NCI-H345 treated with DMSO at 0.1 percent for 48 hours (cell line): ENCODE data around the gene PWWP2B.
"Not testable (repeated sequence)": the region's sequence is repeated elsewhere in the genome, so short reads cannot be mapped to it uniquely, and the experiment has no call there.

Experiments
- DNase-seq: peaks from one replicate; lab custom pipeline; 2025; ENCODE audit not compliant: unreplicated experiment; lab: John Stamatoyannopoulos, UW

Gene PWWP2B

GRCh38 chr10:132380986-132381385 lies 16.0 kb upstream of the PWWP2B start:
- not testable (repeated sequence) for DNase-seq

GRCh38 chr10:132381741-132382140 lies 15.3 kb upstream of the PWWP2B start:
- DNase-seq: no peak

DNA sequence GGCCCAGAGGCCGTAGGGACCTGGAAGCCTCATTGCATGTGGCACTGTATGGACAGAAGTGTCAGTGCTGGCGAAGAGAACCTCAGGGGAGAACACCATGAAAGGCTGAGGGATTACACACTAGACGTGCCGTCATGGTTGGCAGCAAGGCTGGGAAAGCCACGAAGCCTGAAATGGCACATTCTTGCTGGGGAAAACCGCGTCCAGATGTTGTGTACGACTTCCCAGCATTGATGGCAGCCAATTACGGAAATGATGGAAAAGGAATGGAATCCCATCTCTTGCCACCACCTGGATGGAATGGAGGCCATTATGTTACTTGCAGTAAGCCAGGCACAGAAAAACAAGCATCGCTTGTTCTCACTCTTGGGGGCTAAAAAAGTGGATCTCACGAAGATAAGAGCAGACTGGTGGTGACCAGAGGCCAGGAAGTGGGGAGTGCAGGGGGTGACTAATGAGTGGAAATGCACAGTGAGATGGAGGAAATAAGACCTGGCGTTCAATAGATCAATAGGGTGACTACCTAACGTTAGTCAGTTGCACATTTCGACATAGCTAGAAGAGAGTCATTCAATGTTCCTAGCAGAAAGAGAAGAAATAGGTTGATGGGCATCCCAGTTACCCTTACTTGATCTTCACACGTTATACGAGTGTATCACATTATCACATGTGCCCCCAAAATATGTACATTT lies 14.6 kb upstream of the PWWP2B start:
- DNase-seq: no peak

DNA sequence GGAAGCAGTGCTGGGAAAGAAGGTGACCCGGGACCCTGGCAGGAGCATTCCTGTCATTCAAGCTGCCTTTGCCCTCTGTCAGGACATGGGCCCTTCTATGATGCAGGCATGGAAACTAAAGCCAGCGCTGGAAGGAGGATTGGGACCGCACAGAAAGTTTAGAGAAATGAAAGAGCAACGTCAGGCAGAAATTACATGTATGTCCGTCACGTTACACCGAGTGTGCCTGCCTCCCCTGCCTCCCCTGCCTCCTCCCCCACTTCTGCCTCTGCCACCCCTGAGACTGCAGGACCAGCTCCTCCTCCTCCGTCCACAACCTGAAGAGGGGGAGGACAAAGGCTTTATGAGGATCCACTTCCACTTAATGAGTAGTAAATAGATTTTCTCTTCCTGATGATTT lies 13.9 kb upstream of the PWWP2B start:
- no peak for DNase-seq

DNA sequence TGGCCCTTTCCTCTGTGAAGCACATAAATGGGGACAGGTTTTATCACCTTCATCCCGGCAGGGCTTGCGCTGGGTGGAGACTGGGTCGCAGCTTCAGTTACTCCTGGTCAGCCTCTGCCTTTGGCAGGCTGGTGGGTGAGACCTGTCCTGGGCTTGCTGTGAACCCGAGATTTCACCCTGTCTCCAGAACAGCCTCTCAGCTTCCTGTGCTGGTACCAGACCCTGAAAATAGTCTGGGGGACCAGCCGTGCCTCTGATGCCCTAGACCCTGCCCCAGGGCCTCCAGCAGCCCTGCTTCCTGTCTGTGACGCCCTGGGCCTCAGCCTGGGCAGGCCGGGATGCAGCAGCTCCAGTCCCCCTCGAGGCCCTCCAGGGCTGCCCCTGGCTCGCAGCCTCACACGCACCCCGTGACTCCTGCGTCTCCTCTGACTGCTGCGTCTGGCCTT lies 13.2 kb upstream of the PWWP2B start:
- no peak for DNase-seq

DNA sequence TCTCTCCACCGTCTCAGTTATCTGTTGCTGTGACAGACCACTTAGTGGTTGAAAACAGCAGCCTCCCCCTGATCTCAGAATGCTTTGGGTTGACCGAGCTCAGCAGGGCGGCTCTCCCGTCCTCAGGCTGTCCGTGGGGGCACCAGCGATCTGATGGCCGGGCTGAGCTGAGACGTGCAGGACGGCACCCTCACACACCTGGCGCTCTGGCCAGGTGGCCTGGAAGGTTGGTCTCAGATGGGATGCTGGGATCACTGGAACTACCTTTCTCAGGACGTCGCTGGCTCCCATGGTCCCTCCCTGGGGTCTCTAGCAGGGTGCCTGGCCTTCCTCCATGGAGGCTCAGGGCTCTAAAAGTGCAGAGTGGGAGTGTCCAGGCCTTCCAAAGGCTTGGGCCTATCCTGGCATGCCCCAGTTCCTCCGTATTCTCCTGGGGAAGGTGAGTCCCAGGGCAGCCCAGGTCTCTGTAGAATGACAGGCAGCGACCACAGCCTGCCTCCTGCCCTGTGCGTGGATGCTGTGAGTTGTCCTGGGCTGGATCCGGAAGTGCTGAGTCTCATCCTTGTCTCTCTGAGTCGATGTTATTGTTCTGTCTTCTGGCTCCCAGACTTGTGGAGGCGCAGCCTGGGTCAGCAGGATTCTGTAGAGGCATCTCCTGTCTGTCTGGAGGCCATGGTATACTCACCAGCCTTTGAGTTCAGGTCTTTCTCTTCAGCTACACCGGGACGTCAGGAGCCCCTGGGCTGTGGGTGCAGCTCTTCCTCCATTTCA lies 12.2 kb upstream of the PWWP2B start:
- DNase-seq: no peak

GRCh38 chr10:132385389-132385667 lies 11.7 kb upstream of the PWWP2B start:
- DNase-seq: no peak

DNA sequence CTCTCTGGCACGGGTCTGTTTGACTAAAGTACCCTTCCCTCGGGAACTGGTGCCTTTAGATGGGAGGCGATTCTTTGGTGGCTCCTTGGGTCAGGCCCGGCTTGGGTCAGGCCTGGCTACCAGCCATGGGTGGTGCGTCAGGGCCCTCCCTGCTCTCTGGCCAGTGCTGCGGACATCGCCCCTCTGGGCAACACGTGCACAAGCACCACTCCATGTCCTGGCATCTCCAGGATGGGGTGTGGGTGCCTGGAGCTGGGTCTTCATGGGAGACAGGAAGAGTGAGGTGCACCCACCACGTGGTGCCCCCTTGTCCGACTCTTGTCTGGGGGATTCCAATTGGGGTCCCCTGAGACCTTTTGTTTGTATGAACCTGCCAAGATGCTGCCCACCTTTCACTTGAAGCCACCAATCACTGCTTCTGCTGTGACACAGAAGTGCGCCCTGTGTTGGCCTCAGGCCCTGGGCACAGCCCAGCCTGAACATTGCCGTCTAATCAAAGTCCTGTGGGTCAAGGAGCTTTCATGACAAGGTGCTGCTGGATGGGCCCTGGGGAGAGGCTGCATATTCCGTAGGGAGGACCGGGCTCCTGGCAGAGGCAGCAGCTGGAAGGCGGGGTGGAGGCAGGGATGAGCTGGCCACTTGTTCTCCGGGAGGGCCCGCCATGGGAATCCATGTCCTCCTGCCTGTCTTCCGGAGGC lies 11.1 kb upstream of the PWWP2B start:
- no peak for DNase-seq

DNA sequence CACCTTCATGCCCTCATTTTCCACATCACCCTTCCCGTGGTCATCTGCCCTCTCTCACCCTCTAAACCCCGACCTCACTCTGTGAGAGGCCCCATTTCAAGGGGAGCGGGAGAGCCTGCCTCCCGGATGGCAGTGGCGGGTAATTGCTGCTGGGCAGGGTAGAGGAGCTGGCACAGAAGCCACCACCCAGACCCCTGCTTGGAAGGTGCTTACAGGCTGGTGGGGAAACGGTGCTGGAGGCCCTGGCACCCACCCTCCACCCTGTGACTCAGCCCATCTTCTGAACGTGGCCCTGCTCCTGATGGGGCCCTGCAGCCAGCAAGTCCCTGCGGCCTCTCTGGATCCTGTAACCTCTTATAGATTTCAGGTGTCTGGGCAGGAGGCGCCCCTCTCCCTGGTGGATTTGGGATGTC lies 10.6 kb upstream of the PWWP2B start:
- no peak for DNase-seq

DNA sequence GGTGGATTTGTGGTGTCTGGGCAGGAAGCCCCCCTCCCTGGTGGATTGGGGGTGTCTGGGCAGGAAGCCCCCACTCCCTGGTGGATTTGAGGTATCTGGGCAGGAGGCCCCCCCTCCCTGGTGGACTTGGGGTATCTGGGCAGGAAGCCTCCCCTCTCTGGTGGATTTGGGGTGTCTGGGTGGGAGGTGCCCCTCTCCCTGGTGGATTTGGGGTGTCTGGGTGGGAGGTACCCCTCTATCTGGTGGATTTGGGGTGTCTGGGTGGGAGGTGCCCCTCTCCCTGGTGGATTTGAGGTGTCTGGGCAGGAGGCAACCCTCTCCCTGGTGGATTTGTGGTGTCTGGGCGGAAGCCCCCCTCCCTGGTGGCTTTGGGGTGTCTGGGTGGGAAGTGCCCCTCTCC lies 10.1 kb upstream of the PWWP2B start:
- not testable (repeated sequence) for DNase-seq

GRCh38 chr10:132387764-132388210 lies 9.2 kb upstream of the PWWP2B start:
- no peak for DNase-seq

- no peak for DNase-seq
Observed at GRCh38 chr10:132388891-132389432, 8.0 kb upstream of the PWWP2B start.

GRCh38 chr10:132389433-132390169 lies 7.4 kb upstream of the PWWP2B start:
- peak; percentile 22 for DNase-seq

DNA sequence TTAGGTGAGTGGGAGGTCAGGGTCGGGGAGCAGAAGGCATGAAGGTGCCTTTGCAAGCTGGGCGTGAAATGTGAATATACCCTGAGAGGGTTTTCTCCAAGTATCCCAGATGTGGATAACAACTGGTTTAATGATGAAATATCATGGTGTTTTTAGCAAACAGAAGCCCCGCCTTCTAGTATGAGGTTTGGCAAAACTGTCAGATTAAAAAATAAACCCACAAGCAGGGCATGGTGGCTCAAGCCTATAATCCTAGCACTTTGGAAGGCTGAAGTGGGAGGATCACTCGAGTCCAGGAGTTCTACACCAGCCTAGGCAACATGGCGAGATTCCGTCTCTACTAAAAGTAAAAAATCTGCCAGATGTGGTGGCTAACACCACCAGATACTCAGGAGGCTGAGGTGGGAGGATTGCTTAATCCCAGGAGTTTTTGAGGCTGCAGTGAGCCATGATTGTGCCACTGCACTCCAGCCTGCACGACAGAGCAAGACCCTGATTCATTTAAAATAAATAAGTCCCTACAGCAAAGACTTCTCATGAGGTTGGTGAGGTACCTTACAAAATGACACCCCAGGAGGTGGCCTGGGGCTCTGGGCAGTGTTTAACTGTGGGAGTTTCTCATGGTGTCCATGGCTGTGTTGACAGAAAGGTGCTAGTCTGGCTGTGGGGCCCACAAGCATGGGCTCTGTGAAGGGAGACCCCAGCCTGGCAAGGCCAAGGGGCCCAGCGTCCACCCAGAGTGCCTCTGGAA lies 6.7 kb upstream of the PWWP2B start:
- no peak for DNase-seq

DNA sequence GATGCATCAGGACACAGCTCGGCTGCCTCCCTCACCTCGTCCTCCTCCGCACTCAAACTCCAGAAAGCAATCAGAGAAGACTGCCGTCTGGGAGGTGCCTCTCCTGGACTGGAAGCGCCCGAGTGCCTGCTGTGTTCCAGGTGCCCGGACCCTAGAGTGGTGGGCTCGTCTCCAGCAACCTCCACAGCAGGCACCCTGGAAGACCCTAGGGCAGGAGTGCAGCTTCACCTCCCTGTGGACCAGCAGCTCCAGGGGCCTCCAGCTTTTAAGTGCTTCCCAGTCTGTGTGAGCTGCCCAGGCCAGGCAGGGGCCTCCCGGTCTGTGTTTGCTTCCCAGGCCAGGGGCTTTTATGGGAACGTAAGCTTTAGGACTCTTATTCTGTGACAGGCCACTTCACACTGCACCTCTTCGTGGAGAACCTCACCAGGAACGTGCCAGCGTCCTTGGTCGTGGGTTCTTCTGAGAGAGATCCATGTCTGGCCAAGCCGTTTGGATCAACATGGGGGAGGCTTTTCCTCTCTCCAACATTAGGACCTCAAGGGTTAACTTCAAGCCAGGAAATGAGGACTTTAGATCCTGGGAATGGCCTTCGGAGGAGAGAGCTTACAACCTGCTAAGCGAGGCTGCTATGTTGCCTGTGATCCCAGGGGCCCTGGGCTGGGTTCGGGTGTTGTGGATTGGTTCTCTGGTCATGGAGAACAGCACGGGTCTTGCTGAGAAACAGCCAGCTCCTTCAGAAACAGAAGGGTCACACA lies 5.9 kb upstream of the PWWP2B start:
- DNase-seq: no peak

GRCh38 chr10:132391676-132392020 lies 5.4 kb upstream of the PWWP2B start:
- no peak for DNase-seq

GRCh38 chr10:132392184-132392800 lies 4.7 kb upstream of the PWWP2B start:
- DNase-seq: no peak

- no peak for DNase-seq
Observed at GRCh38 chr10:132392811-132393694, 3.9 kb upstream of the PWWP2B start.
